Muscle layer of duodenum (tissue), 2 donors: ENCODE measurements around the gene KIF21A.

Experiments used
- H3K27ac ChIP-seq: one replicate; pipeline ENCODE4 v1.7.0; 2013; ENCODE audit warnings: mild to moderate bottlenecking, low read length
- H3K27me3 ChIP-seq: one replicate; pipeline ENCODE4 v1.7.0; 2013; ENCODE audit warnings: low read depth, mild to moderate bottlenecking, control low read depth, low read length
- H3K36me3 ChIP-seq, 2 donors: one replicate each; pipeline ENCODE4 v1.7.0; 2013; ENCODE audit warnings: low read length in 2 of 2, control low read depth in 1 of 2, mild to moderate bottlenecking in 1 of 2; ENCODE audit not compliant: insufficient read depth in 2 of 2, control insufficient read depth in 1 of 2
- H3K4me1 ChIP-seq, 2 donors: one replicate each; pipeline ENCODE4 v1.7.0; 2013; ENCODE audit warnings: low read length in 2 of 2, mild to moderate bottlenecking in 2 of 2, control low read depth in 1 of 2, moderate library complexity in 1 of 2; ENCODE audit not compliant: insufficient read depth in 2 of 2, control insufficient read depth in 1 of 2
- H3K4me3 ChIP-seq, 2 donors: one replicate each; pipeline ENCODE4 v1.7.0; 2013; ENCODE audit warnings: low read length in 2 of 2, low read depth in 1 of 2, mild to moderate bottlenecking in 1 of 2
- H3K9me3 ChIP-seq, 2 donors: one replicate each; pipeline ENCODE4 v1.7.0; 2013; ENCODE audit warnings: low read length in 2 of 2, control low read depth in 1 of 2, mild to moderate bottlenecking in 1 of 2; ENCODE audit not compliant: control insufficient read depth in 1 of 2
- donor health status: healthy.

KIF21A gene

DNA sequence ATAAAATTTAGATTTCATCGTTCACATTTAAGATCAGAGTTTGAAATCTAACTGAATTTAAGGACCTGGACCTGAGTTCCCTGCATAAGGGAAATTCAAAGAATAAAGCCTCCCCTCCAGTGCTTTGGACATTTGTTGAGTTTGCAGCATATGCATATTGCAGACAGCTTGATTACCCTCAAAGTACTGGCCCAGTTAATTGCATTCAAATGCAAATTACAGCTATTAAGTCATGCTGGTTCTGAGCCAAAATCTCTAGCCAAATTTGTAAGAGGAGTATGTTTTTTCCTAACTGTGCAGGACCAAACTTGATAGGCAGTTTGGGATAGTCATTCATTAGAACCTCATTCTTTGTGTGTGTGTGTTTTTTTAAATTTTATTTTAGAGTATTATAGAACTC is 9.1 kb upstream of the KIF21A start:
- H3K27me3 ChIP-seq = no peaks in the 10 kb centered on the region

DNA sequence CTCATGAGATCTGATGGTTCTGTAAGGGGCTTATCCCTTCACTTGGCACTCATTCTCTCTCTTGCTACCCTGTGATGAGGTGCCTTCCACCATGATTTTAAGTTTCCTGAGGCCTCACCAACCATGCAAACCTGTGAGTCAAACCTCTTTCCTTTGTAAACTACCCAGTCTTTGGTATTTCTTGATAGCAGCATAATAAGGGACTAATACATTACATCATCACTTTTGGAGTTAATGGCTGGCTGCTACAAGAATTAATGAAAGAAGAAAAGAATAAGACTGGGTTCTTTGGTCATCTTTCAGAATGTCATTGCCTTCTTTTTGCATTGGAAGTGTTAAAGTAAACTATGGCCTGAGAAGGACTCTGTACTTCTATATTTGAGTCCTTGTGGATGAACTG is 5.1 kb upstream of the KIF21A start:
- H3K36me3 ChIP-seq = no peaks in the 10 kb centered on the region
- peaks cover 0 to 4% of the 10 kb centered on the region in 2 donors for H3K4me1 ChIP-seq
- H3K27ac ChIP-seq = no peak overlapping the region
- no peaks in the 10 kb centered on the region for H3K27me3 ChIP-seq
- H3K9me3 ChIP-seq = no peaks in the 10 kb centered on the region
- H3K4me3 ChIP-seq = no peak overlapping the region

More for the DNA sequence above, 9.1 kb upstream of the KIF21A start:
- no peak overlapping the region for H3K27ac ChIP-seq
- no peak overlapping the region for H3K4me3 ChIP-seq
- H3K4me1 ChIP-seq = no peaks in the 10 kb centered on the region
- H3K36me3 ChIP-seq = no peaks in the 10 kb centered on the region
- H3K9me3 ChIP-seq = no peaks in the 10 kb centered on the region

DNA sequence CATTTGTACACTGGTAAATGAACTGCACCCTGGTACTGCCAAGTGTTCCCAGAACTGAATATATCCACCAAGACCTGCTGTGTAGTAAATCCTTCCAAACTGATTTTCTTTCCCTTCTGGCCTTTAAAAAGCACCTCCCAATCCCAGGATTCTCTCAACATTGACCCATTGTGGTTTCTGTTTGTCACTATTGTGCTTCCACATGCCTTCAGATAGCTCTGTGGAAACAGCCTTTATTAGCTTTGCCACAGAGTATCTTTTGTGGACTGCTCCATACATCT is 949 bp upstream of the KIF21A start:
- no peaks in the 10 kb centered on the region for H3K27me3 ChIP-seq
- peaks cover 0 to 4% of the 10 kb centered on the region in 2 donors for H3K4me1 ChIP-seq
- H3K4me3 ChIP-seq = peak overlapping the region; percentile 82 to 94
- H3K27ac ChIP-seq = peak overlapping the region; percentile 69
- H3K36me3 ChIP-seq = no peaks in the 10 kb centered on the region
- H3K9me3 ChIP-seq = no peaks in the 10 kb centered on the region

DNA sequence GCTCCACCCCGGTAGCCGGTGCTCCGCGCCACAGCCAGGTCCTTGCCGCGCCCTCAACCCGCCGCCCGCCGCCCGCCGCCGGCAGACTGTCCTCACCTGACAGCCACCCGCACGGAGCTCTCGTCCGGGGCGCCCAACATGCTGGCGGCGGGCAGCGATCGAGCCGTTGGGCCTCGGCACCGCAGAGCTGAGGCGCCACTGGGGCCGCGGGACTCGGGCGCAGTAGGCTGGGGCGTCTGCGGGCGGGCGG is 164 bp downstream of the KIF21A start:
- Histone ChIP-seq H3K4me3 (peak overlapping the region; percentile 86 to 94), H3K4me1 (peaks cover 0 to 6% of the 10 kb centered on the region in 2 donors), H3K9me3 (no peaks in the 10 kb centered on the region), H3K27me3 (no peaks in the 10 kb centered on the region), H3K36me3 (no peaks in the 10 kb centered on the region), H3K27ac (no peak overlapping the region)

DNA sequence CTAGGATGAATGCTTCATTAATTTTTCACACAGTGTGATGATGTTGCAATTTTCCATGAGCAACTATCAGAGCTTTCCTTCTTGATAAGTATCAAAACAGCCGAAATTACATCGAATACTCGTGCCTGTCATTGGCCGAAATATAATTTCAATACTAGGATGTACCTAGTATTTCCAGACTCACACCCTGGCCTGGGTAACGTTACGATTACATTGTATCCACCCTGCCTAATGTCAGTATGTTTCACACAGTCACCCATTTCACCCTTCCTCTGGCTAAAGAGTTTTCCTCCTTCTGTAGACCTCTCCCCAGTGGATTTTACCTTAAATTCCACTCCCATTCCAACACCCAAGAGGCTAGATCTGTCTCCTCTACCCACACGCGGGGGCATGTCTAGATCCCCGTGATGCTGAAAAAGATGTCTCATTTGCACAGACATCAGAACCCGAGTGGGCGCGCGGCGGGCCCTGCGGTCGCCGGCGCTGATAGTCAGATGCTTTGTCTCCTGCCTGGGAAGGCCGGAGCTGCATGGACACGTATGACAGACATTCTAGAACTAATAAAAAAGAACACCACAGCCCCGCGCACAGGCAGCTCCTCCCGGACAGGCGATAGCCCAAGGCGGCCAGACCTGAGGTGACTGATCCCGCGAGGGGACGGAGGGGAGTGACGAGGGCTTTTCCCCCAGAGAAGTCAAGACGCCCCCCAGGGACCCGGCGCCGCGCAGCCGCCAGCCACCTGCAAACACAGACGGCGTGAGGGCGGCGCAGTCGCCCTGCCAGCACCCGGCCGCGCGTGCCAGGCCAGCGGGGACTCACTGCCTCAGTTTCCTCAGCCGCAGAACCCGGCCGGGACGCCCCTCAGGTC is 723 bp downstream of the KIF21A start:
- Histone ChIP-seq H3K27me3 (no peaks in the 10 kb centered on the region), H3K4me1 (peaks cover 0 to 6% of the 10 kb centered on the region in 2 donors), H3K9me3 (no peaks in the 10 kb centered on the region), H3K27ac (peak overlapping the region; percentile 51), H3K36me3 (no peaks in the 10 kb centered on the region), H3K4me3 (peak overlapping the region; percentile 86 to 94)

DNA sequence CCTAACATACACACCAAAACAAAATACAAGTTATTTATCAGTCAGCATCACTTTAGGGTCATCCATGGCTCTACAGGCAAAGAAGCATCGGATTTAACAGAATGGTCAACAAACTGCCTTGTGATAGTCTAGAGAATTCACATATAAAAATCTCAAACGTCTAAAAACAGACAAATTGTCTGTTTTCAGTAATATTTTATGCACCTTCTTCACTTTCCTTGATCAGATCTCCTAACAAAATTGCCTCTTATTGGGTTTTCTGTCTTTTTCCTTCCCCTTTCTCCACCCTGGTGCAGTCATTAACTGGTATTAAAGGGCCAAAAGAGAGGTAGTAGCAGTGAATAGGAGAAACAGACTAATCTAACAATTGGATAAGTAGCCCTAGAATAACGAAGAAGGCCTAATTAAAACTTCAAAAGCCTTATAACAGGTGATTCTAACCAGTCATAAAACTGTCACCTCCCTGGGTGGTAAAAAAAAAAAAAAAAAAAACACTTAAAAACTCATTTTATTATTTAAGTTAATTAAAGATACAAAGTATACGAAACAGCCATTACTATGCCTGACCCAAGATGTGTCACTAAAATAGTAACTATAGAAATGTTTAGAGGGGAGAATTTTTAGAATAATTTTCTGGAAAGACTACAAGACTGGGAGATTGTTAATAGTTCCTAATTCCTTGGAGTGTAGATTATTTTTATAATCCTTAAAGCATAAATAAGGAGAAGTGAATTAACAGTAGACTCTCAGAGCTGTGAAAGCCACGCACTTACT is 1.5 kb downstream of the KIF21A start:
- peak overlapping the region; percentile 86 to 94 for H3K4me3 ChIP-seq

DNA sequence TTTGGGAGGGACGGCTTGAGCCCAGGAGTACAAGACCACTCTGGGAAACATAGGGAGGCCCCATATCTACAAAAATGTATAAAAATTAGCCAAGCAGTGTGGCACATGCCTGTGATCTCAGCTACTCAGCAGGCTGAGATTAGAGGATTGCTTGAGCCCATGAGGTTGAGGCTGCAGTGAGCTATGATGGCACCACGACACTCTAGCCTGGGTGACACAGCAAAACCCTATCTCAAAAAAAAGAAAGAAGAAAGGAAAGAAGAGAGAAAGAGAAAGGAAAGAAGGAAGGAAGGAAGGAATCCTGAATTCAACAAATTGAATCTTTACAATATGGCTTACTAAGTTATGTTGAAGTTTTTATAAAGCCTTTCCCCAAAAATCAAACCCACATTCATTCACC is 2.1 kb downstream of the KIF21A start:
- no peaks in the 10 kb centered on the region for H3K36me3 ChIP-seq
- H3K27ac ChIP-seq = no peak overlapping the region
- H3K4me1 ChIP-seq = peaks cover 0 to 6% of the 10 kb centered on the region in 2 donors
- no peaks in the 10 kb centered on the region for H3K9me3 ChIP-seq
- H3K4me3 ChIP-seq = no peak overlapping the region
- H3K27me3 ChIP-seq = no peaks in the 10 kb centered on the region

More for the DNA sequence above, 1.5 kb downstream of the KIF21A start:
- Histone ChIP-seq H3K9me3 (no peaks in the 10 kb centered on the region), H3K4me1 (peaks cover 0 to 6% of the 10 kb centered on the region in 2 donors), H3K36me3 (no peaks in the 10 kb centered on the region), H3K27ac (no peak overlapping the region), H3K27me3 (no peaks in the 10 kb centered on the region)

DNA sequence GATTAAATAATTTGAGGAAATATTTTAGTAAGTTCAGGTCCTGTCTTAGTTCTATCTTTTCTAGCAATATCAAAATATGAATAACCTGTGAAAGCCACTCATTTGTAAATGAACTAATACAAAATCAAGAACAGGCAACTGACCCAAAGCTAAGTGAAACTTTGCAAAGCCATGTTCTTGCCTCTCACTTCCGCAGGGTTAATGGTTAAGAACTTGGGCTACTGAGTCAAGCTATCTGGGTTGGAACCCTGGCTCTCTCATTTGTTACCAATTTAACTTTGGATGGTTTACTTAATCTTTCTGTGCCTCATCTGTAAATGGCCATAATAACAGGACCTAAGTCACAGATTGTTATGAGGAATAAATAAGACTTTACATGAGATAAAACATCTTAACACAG is 2.8 kb downstream of the KIF21A start:
- H3K27me3 ChIP-seq = no peaks in the 10 kb centered on the region
- no peaks in the 10 kb centered on the region for H3K36me3 ChIP-seq
- no peak overlapping the region for H3K27ac ChIP-seq
- no peaks in the 10 kb centered on the region for H3K9me3 ChIP-seq
- H3K4me1 ChIP-seq = peaks cover 0 to 6% of the 10 kb centered on the region in 2 donors
- H3K4me3 ChIP-seq = no peak overlapping the region

DNA sequence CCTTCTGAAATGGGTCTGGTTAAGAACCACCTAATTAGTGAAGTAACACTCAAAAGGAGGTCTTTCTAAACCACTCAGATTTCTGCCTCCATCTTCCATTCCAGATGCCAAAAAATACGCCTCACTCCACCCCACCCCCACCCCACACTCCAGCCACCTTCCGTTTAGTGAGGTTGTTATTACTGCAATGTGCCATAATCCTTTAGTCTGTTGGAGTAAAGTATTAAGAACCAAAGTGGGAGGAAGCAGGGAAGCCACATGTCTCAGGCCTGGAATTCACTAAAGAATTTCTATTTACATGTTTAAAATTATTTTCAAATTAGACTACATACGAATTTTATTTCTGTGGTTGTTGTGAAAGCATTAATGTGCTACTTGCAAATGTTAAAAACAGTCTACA is 7.4 kb downstream of the KIF21A start:
- no peaks in the 10 kb centered on the region for H3K27me3 ChIP-seq
- peaks cover 0 to 3% of the 10 kb centered on the region in 2 donors for H3K4me1 ChIP-seq
- H3K4me3 ChIP-seq = no peak overlapping the region
- H3K9me3 ChIP-seq = no peaks in the 10 kb centered on the region
- H3K36me3 ChIP-seq = no peaks in the 10 kb centered on the region
- no peak overlapping the region for H3K27ac ChIP-seq

DNA sequence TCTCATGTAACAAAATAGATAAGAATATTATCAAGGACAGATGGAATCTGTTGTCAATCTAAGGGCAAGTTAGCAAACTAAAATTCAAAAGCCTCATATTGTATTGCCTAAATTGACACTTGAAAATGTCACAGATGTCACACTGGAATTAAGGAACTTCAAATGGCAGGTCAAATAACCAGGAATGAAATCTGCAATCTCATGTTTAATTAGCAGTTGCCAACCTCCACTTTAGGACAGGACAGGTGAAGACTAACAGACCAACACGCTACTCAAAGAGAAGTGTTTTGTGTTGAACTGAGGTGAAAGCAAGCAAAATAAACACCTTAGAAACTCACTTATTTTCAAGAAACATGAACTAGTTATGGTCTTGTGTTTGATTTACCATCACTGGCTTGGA is 11.1 kb downstream of the KIF21A start:
- H3K36me3 ChIP-seq = no peaks in the 10 kb centered on the region
- no peaks in the 10 kb centered on the region for H3K27me3 ChIP-seq
- H3K4me1 ChIP-seq = no peaks in the 10 kb centered on the region
- no peak overlapping the region for H3K4me3 ChIP-seq
- no peak overlapping the region for H3K27ac ChIP-seq
- no peaks in the 10 kb centered on the region for H3K9me3 ChIP-seq

DNA sequence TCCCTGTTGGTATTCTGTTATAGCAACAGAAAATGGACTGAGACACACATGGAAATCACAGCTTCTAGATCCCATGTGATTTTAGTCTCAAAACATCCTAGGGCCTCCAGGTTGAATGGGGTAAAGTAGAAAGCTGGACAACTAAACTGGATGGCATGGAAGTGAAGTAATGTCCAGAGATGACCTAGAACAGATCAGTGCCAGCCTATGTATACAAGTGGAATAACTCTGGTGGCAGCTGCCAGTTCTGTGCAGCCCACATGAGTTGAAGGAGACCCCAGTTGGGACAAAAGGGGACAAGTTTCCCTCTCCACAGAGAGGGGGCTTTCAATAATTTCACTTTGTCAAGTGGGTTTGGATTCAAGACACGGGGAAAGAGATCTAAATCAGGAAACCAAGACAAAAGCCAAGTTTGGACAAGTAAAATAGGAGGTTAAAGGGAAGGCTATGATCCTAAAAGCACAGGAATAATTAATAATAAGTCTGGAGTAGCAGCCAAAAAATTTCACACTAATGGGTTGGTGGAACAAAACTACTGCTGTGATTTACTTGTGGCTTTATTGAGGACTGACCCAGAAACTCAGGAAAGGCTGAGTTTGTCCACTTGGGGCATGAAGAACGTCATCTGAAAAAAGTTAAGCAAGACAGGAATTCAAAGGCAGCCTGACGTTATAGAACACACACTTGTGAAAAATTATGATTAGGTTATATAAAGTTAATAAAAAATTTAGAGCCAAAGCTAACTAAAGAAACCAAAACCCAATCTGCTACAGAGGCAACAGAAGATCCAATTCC is 11.7 kb downstream of the KIF21A start:
- no peaks in the 10 kb centered on the region for H3K36me3 ChIP-seq
- H3K9me3 ChIP-seq = no peaks in the 10 kb centered on the region
- no peaks in the 10 kb centered on the region for H3K27me3 ChIP-seq
- no peaks in the 10 kb centered on the region for H3K4me1 ChIP-seq
- no peak overlapping the region for H3K27ac ChIP-seq
- H3K4me3 ChIP-seq = no peak overlapping the region
